Left kidney (tissue), 8 donors: ENCODE results near the gene SHOX. TPM values are rescaled to one million over a fixed set of nuclear protein-coding genes. Genes with fewer than 3 reads are reported as not detected.
"Not testable (repeated sequence)": the region's sequence is repeated elsewhere in the genome, so short reads cannot be mapped to it uniquely, and the experiment has no call there.

Source experiments
- DNase-seq: peaks from one replicate; pipeline ENCODE4 v3.0.0-alpha.2; 2013
- long read RNA-seq, 8 donors: transcript quantifications; one replicate each; lab custom pipeline, GENCODE V29; 2026
- polyA plus RNA-seq: library from polyadenylated mRNA; unstranded; fragments of 120-200 nt; gene quantifications from one replicate; pipeline ENCODE4 v1.2.1, GENCODE V29; 2013; ENCODE audit not compliant: insufficient read length

SHOX gene
- 0.12 TPM for polyA plus RNA-seq
- long read RNA-seq, donor 1 = 0 reads
- long read RNA-seq, donor 2 = 0 reads
- long read RNA-seq, donor 3 = 0 reads
- long read RNA-seq, donor 4 = 0 reads
- long read RNA-seq, donor 5 = 0 reads
- long read RNA-seq, donor 6 = 0 reads
- long read RNA-seq, donor 7 = 0 reads
- long read RNA-seq, donor 8 = 0 reads

- no peak for DNase-seq
Observed at GRCh38 chrX:630612-631496, at the start of gene SHOX. Gene SHOX (plus strand): TSS chrX:630791. CDS start chrX:630898, 107 bp downstream.

- DNase-seq = no peak
Observed at GRCh38 chrX:581066-581465, 49.5 kb upstream of the SHOX start.

- DNase-seq = no peak
Observed at GRCh38 chrX:581720-582298, 48.8 kb upstream of the SHOX start.

- no peak for DNase-seq
Observed at GRCh38 chrX:584572-584971, 46.0 kb upstream of the SHOX start.

- DNase-seq = no peak
Observed at GRCh38 chrX:585115-585808, 45.3 kb upstream of the SHOX start.

GRCh38 chrX:586351-586750 lies 44.2 kb upstream of the SHOX start:
- DNase-seq = no peak

DNA sequence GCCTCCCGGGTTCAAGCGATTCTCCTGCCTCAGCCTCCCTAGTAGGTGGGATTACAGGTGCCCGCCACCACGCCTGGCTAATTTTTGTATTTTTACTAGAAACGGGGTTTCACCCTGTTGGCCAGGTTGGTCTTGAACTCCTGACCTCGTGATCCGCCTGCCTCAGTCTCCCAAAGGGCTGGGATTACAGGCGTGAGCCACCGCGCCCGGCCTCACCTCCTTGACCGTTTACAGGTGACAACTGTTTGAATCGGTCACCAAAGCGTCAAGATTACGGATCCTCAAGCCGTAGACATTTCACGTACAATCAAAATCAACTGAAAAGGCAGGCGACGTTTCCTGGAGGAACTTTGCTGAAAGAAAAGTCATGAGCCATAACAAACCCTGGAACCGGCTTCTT lies 41.3 kb upstream of the SHOX start:
- not testable (repeated sequence) for DNase-seq

GRCh38 chrX:590693-591404 lies 39.7 kb upstream of the SHOX start:
- DNase-seq = no peak

- DNase-seq = no peak
Observed at GRCh38 chrX:599837-600715, 30.5 kb upstream of the SHOX start.

DNA sequence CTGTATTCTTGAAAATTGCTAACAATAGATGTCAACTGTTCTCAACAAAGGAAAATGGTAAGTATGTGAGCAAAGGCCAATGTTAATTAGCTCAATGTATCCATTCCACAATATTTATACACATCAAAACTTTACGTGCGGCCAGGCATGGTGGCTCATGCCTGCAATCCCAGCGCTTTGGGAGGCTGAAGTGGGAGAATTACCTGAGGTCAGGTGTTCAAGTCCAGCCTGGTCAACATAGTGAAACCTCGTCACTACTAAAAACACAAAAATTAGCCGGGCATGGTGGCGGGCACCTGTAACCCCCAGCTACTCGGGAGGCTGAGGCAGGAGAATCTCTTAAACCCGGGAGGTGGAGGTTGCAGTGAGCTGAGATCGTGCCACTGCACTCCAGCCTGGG lies 27.6 kb upstream of the SHOX start:
- not testable (repeated sequence) for DNase-seq

GRCh38 chrX:604616-605015 lies 26.0 kb upstream of the SHOX start:
- not testable (repeated sequence) for DNase-seq

- not testable (repeated sequence) for DNase-seq
Observed at GRCh38 chrX:608088-608487, 22.5 kb upstream of the SHOX start.

DNA sequence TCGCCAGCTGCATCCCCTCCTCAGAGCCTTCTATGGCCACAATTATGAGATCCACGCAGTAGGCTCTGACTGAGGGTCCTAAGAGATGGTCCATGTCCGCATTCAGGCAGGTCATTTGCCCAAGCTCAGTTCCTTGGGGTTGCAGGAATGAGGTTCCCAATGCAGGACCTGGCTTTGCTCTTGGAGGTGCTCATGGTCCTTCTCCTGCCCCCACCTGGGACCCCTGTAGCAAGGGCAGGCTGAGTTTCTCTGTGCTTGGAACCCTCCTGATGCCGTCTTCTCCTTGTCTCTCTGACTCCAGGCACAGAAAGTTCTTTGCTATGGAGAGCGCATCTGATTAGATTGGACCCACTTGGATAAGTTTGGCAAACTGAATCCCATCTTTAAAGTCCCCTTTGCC lies 16.5 kb upstream of the SHOX start:
- no peak for DNase-seq

GRCh38 chrX:617401-617800 lies 13.2 kb upstream of the SHOX start:
- no peak for DNase-seq

GRCh38 chrX:617891-618290 lies 12.7 kb upstream of the SHOX start:
- DNase-seq = no peak

DNA sequence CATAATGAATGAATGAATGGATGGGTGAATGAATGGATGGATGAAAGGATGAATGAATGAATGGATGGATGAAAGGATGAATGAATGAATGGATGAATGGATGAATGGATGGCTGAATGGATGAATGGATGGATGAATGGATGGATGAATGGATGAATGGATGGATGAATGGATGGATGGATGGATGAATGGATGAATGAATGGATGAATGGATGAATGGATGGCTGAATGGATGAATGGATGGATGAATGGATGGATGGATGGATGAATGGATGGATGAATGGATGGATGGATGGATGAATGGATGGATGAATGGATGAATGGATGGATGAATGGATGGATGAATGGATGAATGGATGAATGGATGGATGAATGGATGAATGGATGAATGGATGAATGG lies 12.3 kb upstream of the SHOX start:
- DNase-seq = not testable (repeated sequence)

DNA sequence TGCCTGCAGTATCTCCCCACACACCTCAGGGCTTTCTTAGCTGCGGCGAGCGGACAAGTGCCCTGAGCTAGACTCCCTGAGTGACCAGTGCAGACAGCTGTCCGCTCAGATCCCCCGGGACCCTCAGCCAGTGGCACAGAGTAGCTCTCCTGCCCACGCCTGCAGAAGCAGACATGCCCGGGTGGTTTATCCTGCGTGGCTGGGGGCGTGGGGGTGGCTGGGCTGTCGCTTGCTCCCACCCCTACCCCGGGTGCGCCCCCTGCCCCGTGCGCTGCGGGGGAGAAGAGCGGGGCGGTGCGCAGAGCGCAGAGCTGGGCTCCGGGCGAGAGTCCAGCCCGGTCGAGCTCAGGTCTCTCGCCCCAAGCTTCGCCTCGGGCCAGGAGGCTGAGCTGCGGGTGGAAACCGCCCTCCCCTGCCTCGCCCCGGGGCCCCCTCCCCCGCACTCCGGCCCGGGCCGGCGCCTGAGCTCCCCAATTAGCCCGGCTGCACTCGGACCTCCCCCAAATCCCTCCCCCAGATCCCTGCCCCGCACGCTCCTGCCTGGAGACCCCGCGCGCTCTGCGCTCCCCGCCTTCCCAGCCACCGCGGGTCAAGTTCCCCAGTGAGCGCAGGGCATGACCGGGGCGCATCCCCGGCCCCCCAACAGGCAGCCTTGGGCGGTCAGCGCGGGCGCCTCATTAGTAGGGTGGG lies 11.7 kb upstream of the SHOX start:
- DNase-seq = no peak

DNA sequence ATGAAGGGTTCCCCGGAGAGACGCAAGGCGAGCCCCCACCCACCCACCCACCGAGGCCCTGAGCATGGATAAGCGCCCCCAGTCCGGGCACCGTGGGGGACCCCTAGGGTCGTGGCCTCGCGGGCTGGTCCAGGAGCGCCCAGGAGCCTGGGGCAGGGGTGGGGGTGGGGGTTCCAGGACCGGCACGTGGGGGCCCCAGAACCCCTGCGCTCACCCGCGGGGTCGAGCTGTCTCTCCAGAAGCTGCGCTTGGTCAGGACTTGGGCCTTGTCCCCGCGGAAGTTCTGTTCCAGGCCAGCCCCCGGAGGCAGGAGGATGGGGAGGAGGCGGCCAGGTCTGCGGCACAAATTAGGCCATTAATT lies 11.2 kb upstream of the SHOX start:
- DNase-seq = no peak

- no peak for DNase-seq
Observed at GRCh38 chrX:619812-620531, 10.6 kb upstream of the SHOX start.
